ENCODE measurements around the gene C10orf71.

DNA sequence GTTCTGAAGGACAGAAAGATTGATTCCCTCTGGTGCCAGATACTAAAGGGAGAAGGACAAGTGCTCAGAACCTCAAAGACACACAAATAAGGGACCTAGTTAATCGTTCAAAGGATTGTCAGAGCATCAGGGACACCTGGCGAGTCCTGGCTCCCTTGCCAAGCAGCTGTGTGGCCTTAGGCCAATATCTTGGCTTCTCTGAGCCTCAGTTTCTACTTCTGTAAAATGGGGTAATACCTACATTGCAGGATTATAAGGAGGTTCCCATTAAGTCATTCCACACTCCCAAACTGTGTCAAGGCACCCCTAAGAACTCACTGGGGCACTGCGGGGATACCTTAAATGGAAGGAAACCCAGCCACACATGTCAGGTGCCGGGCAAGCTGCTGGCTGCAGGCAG is 67.5 kb downstream of the C10orf71 start:
- TF ChIP-seq YY1 (IDR thresholded peaks at IDR 0.05; ENCODE audit: low read depth) (no peak), CHD2 (IDR thresholded peaks at IDR 0.05; ENCODE audit: low read length, partially characterized antibody) (no peak)

Data from SK-N-SH (cell line).